ENCODE measurements around the gene SMIM44.

The SMIM44 gene

GRCh38 chr19:3477951-3478350, 5.3 kb downstream of the SMIM44 start:
- H3F3A ChIP-seq (ENCODE audit: insufficient read depth) = peaks cover 12% of the 10 kb centered on the region
- no peaks in the 10 kb centered on the region for H3K79me2 ChIP-seq (ENCODE audit: insufficient read depth, low read length)
- no peak overlapping the region for H3K4me2 ChIP-seq (ENCODE audit: low read depth, low read length, poor library complexity, severe bottlenecking)
- H3K36me3 ChIP-seq (ENCODE audit: low read length) = no peaks in the 10 kb centered on the region
- no peaks in the 10 kb centered on the region for H3K9me2 ChIP-seq (replicated peaks; ENCODE audit: insufficient read depth, low read length)
- H2AFZ ChIP-seq (ENCODE audit: low read depth, low read length, severe bottlenecking) = no peak overlapping the region
- TF ChIP-seq, protein P1, sequence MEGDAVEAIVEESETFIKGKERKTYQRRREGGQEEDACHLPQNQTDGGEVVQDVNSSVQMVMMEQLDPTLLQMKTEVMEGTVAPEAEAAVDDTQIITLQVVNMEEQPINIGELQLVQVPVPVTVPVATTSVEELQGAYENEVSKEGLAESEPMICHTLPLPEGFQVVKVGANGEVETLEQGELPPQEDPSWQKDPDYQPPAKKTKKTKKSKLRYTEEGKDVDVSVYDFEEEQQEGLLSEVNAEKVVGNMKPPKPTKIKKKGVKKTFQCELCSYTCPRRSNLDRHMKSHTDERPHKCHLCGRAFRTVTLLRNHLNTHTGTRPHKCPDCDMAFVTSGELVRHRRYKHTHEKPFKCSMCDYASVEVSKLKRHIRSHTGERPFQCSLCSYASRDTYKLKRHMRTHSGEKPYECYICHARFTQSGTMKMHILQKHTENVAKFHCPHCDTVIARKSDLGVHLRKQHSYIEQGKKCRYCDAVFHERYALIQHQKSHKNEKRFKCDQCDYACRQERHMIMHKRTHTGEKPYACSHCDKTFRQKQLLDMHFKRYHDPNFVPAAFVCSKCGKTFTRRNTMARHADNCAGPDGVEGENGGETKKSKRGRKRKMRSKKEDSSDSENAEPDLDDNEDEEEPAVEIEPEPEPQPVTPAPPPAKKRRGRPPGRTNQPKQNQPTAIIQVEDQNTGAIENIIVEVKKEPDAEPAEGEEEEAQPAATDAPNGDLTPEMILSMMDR (IDR thresholded peaks at IDR 0.05; ENCODE audit: insufficient read depth, low read length, poor library complexity, severe bottlenecking) = no peak
- no peak for TF ChIP-seq EZH2phosphoT487 (conservative IDR thresholded peaks at IDR 0.05; ENCODE audit: low read length)
- H3K27me3 ChIP-seq (ENCODE audit: low read length) = no peaks in the 10 kb centered on the region
- no peak overlapping the region for H3K27ac ChIP-seq (ENCODE audit: low read depth, low read length)
- no peaks in the 10 kb centered on the region for H4K20me1 ChIP-seq (ENCODE audit: low read depth, low read length)
- H3K9ac ChIP-seq (ENCODE audit: low read length) = no peak overlapping the region
- H3K9me3 ChIP-seq (ENCODE audit: insufficient read depth, low read length) = no peaks in the 10 kb centered on the region
- no peak overlapping the region for H3K4me3 ChIP-seq (ENCODE audit: insufficient read depth, low read length, poor library complexity, severe bottlenecking)

GRCh38 chr19:3477506-3477905, 5.7 kb downstream of the SMIM44 start:
- H3K79me2 ChIP-seq (ENCODE audit: insufficient read depth, low read length) = no peaks in the 10 kb centered on the region
- peaks cover 12% of the 10 kb centered on the region for H3F3A ChIP-seq (ENCODE audit: insufficient read depth)
- no peak overlapping the region for H3K4me2 ChIP-seq (ENCODE audit: low read depth, low read length, poor library complexity, severe bottlenecking)
- no peak overlapping the region for H3K9ac ChIP-seq (ENCODE audit: low read length)
- no peaks in the 10 kb centered on the region for H3K36me3 ChIP-seq (ENCODE audit: low read length)
- H3K27ac ChIP-seq (ENCODE audit: low read depth, low read length) = no peak overlapping the region
- no peak for TF ChIP-seq EZH2phosphoT487 (conservative IDR thresholded peaks at IDR 0.05; ENCODE audit: low read length)
- no peaks in the 10 kb centered on the region for H3K9me3 ChIP-seq (ENCODE audit: insufficient read depth, low read length)
- H3K9me2 ChIP-seq (replicated peaks; ENCODE audit: insufficient read depth, low read length) = no peaks in the 10 kb centered on the region
- no peaks in the 10 kb centered on the region for H3K27me3 ChIP-seq (ENCODE audit: low read length)
- no peak overlapping the region for H2AFZ ChIP-seq (ENCODE audit: low read depth, low read length, severe bottlenecking)
- H3K4me3 ChIP-seq (ENCODE audit: insufficient read depth, low read length, poor library complexity, severe bottlenecking) = no peak overlapping the region
- H4K20me1 ChIP-seq (ENCODE audit: low read depth, low read length) = no peaks in the 10 kb centered on the region

DNA sequence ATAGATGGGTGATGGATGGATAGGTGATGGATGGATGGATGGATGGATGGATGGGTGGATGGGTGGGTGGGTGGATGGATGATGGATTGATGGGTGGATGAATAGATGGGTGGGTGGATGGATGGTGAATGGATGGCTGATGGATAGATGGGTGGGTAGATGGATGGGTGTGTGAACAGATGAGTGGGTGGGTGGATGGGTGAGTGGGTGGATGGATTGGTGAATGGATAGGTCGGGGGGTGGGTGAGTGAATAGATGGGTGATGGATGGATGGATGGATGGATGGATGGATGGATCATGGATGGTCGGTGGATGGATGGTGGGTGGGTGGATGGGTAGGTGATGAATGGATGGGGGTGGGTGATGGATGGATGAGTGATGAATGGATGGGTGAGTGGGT, 6.4 kb downstream of the SMIM44 start:
- Histone ChIP-seq H3K9me2 (replicated peaks; ENCODE audit: insufficient read depth, low read length) (no peaks in the 10 kb centered on the region), H4K20me1 (ENCODE audit: low read depth, low read length) (no peaks in the 10 kb centered on the region), H3K4me2 (ENCODE audit: low read depth, low read length, poor library complexity, severe bottlenecking) (no peak overlapping the region), H3K4me3 (ENCODE audit: insufficient read depth, low read length, poor library complexity, severe bottlenecking) (no peak overlapping the region), H2AFZ (ENCODE audit: low read depth, low read length, severe bottlenecking) (no peak overlapping the region), H3K27me3 (ENCODE audit: low read length) (no peaks in the 10 kb centered on the region), H3K36me3 (ENCODE audit: low read length) (no peaks in the 10 kb centered on the region), H3K9ac (ENCODE audit: low read length) (no peak overlapping the region), H3F3A (ENCODE audit: insufficient read depth) (peaks cover 12% of the 10 kb centered on the region), H3K27ac (ENCODE audit: low read depth, low read length) (no peak overlapping the region), H3K9me3 (ENCODE audit: insufficient read depth, low read length) (no peaks in the 10 kb centered on the region), H3K79me2 (ENCODE audit: insufficient read depth, low read length) (no peaks in the 10 kb centered on the region)
- TF ChIP-seq, protein P1 (IDR thresholded peaks at IDR 0.05; ENCODE audit: insufficient read depth, low read length, poor library complexity, severe bottlenecking) = no peak
- no peak for TF ChIP-seq EZH2phosphoT487 (conservative IDR thresholded peaks at IDR 0.05; ENCODE audit: low read length)

GRCh38 chr19:3475449-3475848, 7.8 kb downstream of the SMIM44 start:
- Histone ChIP-seq H3K36me3 (ENCODE audit: low read length) (no peaks in the 10 kb centered on the region), H3K9me3 (ENCODE audit: insufficient read depth, low read length) (no peaks in the 10 kb centered on the region), H3K4me3 (ENCODE audit: insufficient read depth, low read length, poor library complexity, severe bottlenecking) (no peak overlapping the region), H4K20me1 (ENCODE audit: low read depth, low read length) (no peaks in the 10 kb centered on the region), H3K9ac (ENCODE audit: low read length) (no peak overlapping the region), H3K9me2 (replicated peaks; ENCODE audit: insufficient read depth, low read length) (no peaks in the 10 kb centered on the region), H3F3A (ENCODE audit: insufficient read depth) (0 out of 2 replicates have a peak, but pooled peaks cover under 1% of the 10 kb centered on the region), H2AFZ (ENCODE audit: low read depth, low read length, severe bottlenecking) (no peak overlapping the region), H3K79me2 (ENCODE audit: insufficient read depth, low read length) (no peaks in the 10 kb centered on the region), H3K4me2 (ENCODE audit: low read depth, low read length, poor library complexity, severe bottlenecking) (no peak overlapping the region), H3K27me3 (ENCODE audit: low read length) (no peaks in the 10 kb centered on the region), H3K27ac (ENCODE audit: low read depth, low read length) (no peak overlapping the region)
- TF ChIP-seq, protein P1 (IDR thresholded peaks at IDR 0.05; ENCODE audit: insufficient read depth, low read length, poor library complexity, severe bottlenecking) = no peak
- no peak for TF ChIP-seq EZH2phosphoT487 (conservative IDR thresholded peaks at IDR 0.05; ENCODE audit: low read length)
